Measurements from ENCODE around the gene DNMT3L.
A peak's percentile ranks its signal among the peaks of the same experiment; 100 is the strongest.
"Not testable (repeated sequence)": the region's sequence is repeated elsewhere in the genome, so short reads cannot be mapped to it uniquely, and the experiment has no call there.

The DNMT3L gene

GRCh38 chr21:44261675-44262295 lies at the start of gene DNMT3L:
Gene DNMT3L, minus strand, starts transcription at chr21:44261897. Its CDS starts 638 bp downstream, at chr21:44261259.
- DNase-seq (ENCODE audit: insufficient read length, low spot score): no peak
- FAIRE-seq: no peak

DNA sequence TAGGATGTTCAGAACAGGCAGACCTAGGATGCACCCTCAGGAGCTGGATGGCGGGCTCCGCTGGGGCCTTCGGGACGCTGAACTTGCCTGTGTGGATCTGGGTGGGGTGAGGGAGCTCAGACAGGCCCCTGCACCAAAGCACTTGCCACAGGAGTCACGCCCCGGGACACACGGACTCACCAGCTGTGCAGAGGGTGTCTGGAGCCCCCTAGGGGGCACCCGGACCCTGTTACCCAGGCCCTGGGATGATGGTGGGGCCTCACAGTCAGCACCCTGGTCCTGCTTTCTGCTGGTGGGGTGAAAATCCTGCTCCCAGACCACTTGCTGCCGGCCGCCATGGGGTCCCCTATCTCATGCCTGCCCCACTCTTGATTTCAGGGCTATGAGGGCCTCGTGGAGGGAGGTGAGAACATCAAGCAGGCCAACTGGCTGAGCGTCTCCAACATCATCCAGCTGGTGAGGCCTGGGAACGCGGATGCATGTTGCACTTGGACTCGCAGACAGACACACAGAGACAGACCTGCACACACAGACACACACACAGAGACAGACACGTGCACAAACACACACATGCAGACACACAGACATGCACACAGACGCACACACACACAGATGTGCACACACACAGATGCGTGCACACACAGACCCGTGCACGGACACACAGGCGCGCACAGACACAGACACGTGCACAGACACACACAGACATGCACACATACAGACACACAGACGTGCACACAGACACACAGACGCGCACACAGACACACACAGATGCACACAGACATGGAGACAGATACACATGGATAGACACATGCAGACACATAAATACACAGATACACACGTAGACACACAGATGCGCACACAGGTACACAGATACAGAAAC lies 49.2 kb upstream of the DNMT3L start:
- FAIRE-seq: peak; percentile 93
- DNase-seq (ENCODE audit: insufficient read length, low spot score): no peak

- FAIRE-seq (no peak), DNase-seq (ENCODE audit: insufficient read length, low spot score) (no peak)
Observed at GRCh38 chr21:44306936-44307704, 45.4 kb upstream of the DNMT3L start.

DNA sequence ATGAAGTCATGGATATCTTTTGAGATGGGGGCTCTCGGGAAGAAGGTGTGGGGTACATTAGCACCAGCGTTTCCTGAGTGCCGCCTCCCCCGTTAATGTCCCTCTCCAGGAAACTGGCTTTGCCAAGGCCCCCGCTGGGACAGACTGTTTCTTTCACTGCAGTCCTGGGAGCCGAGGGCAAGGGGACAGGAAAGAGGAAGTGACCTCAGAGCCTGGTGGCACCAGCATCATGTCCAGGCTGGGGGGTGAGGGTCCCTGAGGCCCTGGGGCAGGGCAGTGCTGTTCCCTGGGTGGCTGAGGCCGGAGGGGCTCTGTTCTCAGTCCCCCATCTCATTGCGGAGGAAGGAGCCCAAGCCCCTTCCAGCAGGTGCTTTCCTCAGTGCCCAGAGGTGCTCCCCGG lies 44.0 kb upstream of the DNMT3L start:
- no peak for DNase-seq (ENCODE audit: insufficient read length, low spot score)
- no peak for FAIRE-seq

- DNase-seq (ENCODE audit: insufficient read length, low spot score) (peak; percentile 64), FAIRE-seq (no peak)
Observed at GRCh38 chr21:44304877-44305293, 43.2 kb upstream of the DNMT3L start.

DNA sequence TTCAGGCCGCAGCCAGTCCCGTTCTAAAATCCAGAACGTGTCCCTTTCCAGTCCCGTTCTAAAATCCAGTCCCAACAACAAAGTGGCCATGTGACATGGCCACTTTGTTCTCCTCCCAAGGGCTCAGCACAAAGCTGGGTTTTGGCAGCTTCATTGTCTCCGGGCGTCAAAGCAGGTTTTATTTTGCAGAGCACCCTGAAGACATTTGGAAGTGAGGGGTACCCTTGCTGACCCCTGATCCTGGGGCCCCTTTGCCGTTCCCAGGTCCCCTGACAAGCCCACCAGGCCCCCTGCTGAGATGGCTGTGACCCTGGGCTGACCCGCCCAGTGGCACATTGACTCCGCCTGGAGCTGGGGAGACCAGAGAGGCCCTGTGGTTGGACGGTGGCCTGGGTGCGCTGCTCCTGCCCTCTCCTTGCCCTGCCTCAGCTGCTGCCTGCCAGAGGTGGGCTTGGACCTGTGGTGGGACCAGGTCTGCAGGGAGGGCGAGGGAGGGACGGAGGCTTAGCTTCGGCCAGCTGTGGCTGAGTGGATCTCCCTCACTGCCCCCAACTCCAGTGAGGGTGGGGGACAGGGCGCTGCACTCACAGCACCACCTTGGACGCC lies 42.4 kb upstream of the DNMT3L start:
- DNase-seq (ENCODE audit: insufficient read length, low spot score): no peak
- FAIRE-seq: no peak

DNA sequence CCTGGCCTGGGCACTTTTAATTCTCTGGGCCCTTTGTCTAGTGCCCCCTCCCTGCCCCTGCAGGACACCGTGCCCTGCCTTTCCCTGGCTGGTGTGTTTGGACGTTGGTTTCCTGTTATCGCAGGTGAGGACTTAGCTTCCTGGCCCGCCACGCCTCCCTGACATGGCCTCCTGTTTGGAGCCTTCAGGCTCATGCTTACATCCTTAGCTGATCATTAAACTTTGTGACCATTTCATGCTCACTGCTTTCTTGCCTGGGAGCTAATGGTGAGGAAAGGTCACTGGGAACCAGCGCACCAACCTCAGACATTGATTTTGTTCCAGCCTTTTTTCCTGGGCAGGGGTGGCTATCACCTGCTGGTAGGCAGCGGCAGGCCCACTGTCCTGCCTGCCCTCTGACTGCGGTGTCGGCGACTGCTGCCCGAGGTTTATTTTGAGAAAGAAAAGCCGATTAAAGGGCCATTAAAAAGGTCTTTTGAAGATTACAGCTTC lies 41.8 kb upstream of the DNMT3L start:
- FAIRE-seq (no peak), DNase-seq (ENCODE audit: insufficient read length, low spot score) (no peak)

- not testable (repeated sequence) for FAIRE-seq; DNase-seq (ENCODE audit: insufficient read length, low spot score)
Observed at GRCh38 chr21:44302573-44303401, 41.1 kb upstream of the DNMT3L start.

GRCh38 chr21:44301961-44302406 lies 40.3 kb upstream of the DNMT3L start:
- DNase-seq (ENCODE audit: insufficient read length, low spot score) (no peak), FAIRE-seq (no peak)

- no peak for DNase-seq (ENCODE audit: insufficient read length, low spot score)
- no peak for FAIRE-seq
Observed at GRCh38 chr21:44301141-44301540, 39.4 kb upstream of the DNMT3L start.

GRCh38 chr21:44300262-44300959 lies 38.7 kb upstream of the DNMT3L start:
- FAIRE-seq: no peak
- peak; percentile 45 for DNase-seq (ENCODE audit: insufficient read length, low spot score)

DNA sequence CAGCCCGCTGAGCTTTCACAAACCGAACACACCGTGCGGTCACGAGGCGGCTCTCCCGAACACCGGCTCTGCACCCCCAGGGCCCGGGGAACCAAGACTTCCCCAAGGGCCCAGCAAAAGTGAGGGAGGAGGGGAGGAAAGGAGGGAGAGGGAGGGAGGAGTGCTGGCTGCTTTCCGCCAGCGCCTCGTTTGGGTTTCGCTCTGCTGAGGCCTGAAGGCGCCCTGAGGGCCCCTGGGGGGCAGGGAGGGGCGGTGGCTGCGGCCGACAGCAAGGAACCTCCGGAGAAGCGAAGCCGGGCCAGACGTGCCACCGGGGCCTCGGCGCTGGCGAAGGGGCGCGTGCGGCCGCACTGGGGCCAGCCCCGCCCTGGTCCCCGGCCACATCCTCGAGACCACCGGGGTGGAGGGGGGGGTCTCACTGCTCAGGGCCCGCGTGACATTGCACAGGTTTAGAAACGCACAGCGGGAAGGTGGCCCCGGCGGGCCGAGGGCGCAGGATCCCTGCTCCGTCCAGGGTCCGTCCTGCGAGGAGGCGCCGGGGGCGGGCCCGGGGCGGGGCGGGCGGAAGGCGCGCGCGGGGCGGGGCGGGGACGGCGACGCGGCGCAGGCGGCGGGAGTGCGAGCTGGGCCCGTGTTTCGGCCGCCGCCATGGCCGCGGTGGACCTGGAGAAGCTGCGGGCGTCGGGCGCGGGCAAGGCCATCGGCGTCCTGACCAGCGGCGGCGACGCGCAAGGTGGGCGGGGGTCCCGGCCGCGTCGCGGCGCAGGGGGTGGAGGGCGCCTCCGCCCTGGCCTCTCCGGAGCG lies 38.0 kb upstream of the DNMT3L start, which contains the start of gene PFKL:
TSS of gene PFKL (plus strand) at position 596 of the 804 bp plus-strand sequence. CDS start at position 649, 53 bp downstream.
- DNase-seq (ENCODE audit: insufficient read length, low spot score) (peak; percentile 81), FAIRE-seq (no peak)

DNA sequence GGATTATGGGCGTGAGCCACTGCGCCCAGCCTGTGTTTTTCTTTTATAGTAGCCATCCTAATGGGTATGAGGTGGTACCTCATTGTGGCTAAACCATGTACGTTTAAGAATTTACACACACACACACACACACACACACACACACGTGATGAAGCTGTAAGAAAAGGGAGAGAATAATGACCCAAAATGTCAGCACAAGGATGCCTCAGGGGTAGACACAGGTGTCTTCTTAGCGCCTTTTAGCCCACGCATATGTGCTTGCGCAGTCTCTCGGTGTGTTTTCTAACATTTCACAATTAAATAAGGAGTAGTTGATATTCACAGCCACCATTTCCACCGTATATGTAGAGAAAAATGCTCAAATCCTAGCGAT lies 37.4 kb upstream of the DNMT3L start:
- DNase-seq (ENCODE audit: insufficient read length, low spot score): no peak
- no peak for FAIRE-seq

DNA sequence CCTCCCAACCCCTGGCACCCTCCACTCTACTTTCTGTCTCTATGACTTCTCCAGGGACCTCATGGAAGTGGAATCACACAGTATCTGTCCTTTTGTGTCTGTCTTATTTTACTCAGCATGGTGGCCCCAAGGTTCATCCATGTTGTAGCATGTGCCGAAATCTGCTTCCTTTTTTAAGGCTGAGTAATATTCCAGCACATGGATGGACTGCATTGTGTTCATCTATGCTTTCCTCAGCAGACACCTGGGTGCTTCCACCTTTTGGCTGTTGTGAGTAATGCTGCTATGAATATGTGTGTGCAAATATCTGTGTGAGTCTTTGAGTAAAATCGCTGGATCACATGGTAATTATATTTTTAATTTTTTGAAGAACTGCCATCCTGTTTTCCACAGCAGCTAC lies 36.6 kb upstream of the DNMT3L start:
- no peak for DNase-seq (ENCODE audit: insufficient read length, low spot score)
- no peak for FAIRE-seq

GRCh38 chr21:44297525-44298290 lies 36.0 kb upstream of the DNMT3L start:
- no peak for FAIRE-seq
- peak; percentile 94 for DNase-seq (ENCODE audit: insufficient read length, low spot score)

DNA sequence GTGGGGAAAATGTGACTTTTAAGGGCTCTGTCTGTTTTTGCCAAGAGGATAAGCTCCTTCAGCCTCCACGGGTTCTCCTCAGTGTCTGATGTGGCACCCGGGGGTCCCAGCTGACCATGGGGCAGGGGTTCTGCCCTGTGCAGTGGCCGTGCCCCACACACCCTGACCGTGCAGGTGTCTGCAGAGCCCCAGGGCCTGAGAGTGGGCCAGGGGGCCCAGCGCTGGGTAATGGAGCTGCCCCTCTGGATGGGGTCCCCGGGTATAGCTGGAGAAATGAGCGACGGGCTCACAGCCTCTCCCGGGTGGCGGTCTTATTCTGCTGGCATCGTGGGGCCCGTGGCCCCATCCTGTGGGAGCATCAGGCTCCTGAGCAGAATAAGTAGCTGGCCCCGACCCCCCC lies 35.2 kb upstream of the DNMT3L start:
- FAIRE-seq (no peak), DNase-seq (ENCODE audit: insufficient read length, low spot score) (no peak)

DNA sequence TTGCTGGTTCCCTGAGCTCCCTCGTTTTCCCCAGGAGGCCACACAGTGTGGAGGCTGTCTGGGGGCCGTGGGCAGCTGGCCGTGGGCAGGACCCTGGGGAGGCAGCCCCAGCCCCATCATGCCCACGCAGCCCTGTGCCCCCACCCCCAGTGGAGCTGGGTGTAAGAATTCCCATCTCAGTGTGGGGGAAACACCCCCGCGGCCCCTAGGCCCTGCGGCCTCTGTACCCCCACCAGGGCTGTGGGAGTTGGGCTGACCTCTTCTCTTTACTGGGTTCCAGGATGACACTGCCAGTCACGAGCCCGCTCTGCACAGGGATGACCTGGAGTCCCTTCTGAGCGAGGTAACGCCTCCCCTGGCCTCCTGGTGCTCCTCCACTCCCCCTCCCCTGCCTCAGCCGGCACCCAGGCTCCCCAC lies 34.4 kb upstream of the DNMT3L start:
- DNase-seq (ENCODE audit: insufficient read length, low spot score): no peak
- no peak for FAIRE-seq

GRCh38 chr21:44295646-44296045 lies 33.9 kb upstream of the DNMT3L start:
- DNase-seq (ENCODE audit: insufficient read length, low spot score) (no peak), FAIRE-seq (no peak)

Data from HTR-8/SVneo (cell line).